Stimulated activated CD8-positive, alpha-beta memory T cell treated with anti-CD3 and anti-CD28 coated beads, Interleukin-4, amount 100 ng/mL, for 48 hours (primary cell): ENCODE data around the gene DAAM2.

ENCODE experiments used
- DNase-seq: peaks from one replicate; pipeline ENCODE4 v3.0.0-alpha.2; 2020

The DAAM2 gene

GRCh38 chr6:39820553-39820952, 28.4 kb downstream of the DAAM2 start:
- DNase-seq, result no peak

DNA sequence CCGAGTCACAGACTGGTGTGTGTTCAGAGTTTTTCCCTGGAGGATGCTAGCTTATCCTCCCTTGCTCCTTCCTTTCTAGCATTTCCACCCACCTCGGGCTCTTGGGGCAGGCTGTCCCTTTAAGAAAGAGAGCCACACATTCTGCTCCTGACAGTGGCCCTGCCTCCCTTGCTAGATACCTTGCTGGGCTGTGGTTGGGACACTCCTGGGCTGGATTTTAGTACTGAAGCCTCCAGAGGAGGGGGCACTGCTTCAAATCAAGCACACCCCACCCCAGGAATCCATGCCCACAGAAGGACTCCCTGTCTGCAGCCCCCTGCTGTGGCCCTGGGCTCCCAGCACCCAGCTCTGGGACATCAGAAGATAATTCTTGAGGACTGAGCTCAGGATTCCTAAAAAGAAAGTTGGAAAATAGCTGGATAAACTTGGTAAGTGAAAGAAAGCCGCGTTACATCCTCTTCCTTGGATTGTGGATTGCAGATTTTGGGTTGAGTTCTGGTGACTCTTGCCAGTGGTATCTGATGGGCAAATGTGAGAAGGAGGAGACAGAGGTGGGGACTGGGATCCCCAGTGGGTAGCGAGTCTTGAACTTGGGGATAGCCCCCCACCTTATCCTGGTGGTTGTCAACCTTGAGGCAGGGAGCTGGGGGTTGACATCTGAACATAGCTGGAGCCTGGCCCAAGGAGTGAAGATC, 29.0 kb downstream of the DAAM2 start:
- DNase-seq, result no peak

DNA sequence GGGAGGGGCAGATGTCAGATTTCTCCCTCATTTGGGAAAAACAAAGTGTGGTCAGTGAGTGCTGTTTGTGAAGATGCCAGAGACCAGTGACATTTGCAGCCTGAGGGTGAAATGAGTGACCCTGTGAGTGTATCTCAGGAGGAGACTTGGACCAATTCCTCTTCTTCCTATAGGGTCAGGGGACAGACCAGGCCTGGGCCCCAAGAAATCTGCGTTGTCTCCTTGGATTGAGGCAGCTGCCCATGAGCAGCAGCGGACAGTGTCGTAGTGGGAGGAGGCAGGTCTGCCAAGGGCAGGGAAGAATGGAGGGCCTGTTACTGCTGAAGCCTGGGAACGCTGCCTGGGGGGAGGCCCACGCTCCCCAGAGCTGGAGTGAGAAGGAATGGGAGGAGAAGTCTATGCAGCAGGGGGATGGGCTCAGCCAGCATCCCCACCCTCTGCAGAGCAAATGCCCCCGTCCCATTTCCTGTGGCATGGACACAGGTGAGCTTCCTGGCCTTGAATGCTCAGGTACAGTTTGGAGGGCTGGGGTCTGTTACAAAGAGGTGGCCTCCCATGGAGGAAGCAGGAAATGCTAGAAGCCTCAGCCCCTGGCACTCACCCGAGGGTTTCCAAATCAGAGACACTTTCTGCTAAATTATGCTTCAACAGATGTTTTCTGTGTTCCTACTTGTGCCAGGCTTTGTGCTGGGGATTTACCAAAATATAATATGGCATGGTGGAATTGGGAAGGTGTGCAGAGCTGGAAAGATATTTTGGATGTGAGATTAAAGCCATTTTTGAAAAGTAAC, 29.8 kb downstream of the DAAM2 start:
- no peak for DNase-seq

DNA sequence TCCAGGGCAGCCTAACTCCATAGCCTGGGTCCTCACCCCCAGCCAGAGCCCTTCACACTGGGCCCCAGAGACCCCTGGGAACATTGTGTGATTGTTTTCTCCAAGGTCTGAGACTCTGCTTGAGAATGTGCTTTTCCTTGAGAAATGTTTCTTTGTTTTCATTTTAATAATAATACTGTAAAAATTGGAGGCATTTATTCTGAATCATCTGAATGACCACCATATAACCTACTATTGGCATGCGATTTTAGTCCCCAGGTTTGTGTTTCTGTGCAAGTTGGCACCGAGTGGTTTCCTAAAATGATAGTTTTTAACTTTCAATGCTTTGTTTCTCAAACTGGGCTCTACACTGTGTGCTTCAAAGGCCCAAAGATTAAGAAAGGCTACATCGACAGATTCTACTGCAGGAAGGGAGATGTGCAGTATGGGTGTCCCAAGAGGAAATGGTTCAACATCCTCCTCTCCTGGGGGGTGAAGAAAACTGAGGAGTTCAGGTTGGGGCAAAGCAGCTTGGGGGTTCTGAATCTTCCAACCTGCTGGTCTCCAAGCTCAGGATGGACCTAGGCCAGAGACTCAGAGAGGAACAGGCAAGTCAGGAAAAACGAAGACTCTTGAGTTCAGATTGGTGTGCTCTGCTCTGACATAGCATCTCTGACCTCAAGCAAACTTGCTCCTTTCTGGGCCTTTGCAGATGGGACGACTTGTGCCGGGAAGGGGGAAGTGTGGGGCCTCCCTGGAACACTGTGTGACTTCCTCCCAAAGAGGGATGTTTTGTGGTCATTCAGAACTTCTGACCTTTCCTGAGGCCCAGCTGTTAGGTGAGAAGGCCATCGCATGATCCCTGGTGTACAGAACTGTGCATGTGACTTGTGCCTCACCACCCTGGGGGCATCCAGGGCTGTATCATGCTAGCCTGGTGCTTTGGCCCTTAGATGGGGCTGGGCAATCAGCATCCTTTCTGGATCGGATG, 31.0 kb downstream of the DAAM2 start:
- no peak for DNase-seq

DNA sequence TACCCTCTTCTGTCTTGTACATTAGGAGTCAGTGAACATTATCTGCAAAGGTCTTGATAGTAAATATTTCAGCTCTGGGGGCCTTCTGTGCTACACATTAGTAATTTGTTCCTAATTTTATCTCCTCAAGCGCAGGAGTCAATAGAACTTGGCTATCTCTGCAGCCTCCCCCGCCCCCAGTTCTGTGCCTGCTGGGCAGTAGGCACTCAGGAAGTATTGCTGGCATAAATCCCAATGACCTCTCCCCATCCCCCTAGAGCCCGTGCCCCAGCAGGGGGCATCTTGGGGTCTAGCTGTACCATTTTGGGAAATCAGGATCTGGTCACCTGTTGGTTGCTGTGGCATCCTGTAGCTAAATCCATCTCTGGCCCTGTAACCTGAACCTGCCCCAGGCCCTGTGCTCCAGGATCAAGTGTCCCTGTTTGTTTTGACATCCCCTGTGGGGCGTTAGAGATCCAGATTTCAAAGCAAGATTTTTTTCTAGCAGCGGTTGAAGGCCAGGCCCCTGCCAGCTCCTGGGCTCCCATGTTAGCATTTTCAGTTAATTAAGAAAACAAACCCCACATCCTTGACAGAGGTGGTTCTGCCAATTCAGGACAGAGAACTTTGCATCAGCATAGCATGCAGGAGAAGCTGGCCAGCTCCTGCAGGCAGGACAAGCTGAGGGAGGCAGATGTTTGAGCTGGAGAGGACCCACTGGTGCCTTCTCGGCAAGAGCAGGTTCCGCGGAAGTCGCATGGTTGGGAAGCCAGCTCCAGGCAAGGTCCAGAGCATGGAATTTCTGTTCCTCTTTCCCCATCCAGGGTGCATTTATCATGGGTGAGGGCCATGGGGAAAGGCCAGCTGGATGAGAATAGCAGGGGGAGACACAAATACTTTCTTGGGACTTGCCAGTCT, 32.1 kb downstream of the DAAM2 start:
- no peak for DNase-seq

- DNase-seq, result no peak
These were observed 37.2 kb downstream of the DAAM2 start for GRCh38 chr6:39829331-39829730.

- no peak for DNase-seq
These were observed 38.3 kb downstream of the DAAM2 start for GRCh38 chr6:39830444-39830843.

- DNase-seq, result no peak
These were observed 39.5 kb downstream of the DAAM2 start for GRCh38 chr6:39831701-39832100.

GRCh38 chr6:39834278-39834677, 42.1 kb downstream of the DAAM2 start:
- DNase-seq, result no peak

DNA sequence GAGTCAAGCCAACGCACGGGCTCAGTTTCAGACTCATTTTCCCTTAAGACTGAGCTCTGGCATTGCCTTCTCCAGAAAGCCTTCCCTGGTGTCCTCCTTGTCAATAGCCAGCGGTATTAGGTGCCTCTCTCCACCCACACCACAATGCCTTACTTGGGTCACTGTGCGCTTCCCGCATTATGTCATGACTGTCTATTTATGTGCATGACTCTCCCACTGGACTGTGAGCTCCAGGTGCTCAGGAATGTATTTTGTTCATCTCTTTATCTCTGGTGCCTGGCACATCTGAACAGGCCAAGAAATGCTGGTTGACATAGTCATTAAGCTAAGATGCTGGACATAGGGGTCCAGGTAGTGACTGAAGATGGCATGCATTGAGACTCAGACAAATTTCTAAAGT, 42.7 kb downstream of the DAAM2 start:
- no peak for DNase-seq

DNA sequence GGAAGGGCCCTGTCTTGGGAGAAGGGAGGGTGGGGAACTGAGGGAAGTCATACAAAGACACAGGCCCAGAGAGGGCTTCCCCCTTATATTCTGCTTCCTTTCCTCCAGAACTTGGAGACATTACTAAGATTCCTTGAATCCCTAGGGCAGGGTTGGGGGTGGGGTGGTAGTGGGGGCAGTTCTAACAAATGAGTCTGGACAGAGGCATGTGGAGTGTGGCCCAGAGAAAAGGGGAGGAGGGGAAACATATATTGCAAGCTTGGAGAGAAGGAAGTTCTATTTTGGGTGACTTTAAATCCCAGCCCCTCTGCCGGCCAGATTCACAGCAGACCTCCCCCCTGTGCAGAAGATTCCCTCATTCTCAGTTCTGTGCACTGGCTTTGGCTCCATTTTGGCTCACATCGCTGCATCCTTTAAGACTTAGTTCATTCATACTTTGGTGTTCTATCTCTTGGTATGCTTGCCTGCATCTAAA, 43.7 kb downstream of the DAAM2 start:
- no peak for DNase-seq

- no peak for DNase-seq
These were observed 44.4 kb downstream of the DAAM2 start for GRCh38 chr6:39836606-39837005.

- no peak for DNase-seq
These were observed 47.3 kb downstream of the DAAM2 start for GRCh38 chr6:39839445-39839844.

- no peak for DNase-seq
These were observed 48.6 kb downstream of the DAAM2 start for GRCh38 chr6:39840781-39841180.

DNA sequence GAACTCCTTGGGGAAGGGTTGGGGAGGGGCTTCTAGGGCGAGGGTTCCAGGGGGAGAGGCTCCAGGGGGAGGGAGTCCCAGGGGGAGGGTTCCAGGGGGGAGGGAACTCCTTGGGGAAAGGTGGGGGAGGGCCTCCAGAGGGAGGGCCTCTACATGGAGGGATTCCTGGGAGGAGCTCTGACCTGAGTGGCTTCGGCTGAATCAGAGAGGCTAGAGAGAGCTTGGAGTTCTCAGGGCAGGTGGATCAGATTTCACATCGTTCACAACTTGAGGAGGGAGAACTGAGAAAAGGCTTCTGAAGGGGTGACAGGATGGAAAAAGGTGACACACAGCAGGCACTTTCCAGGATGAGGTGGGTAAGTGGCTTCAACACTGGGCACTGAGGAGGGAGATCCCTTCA, 49.1 kb downstream of the DAAM2 start:
- no peak for DNase-seq

DNA sequence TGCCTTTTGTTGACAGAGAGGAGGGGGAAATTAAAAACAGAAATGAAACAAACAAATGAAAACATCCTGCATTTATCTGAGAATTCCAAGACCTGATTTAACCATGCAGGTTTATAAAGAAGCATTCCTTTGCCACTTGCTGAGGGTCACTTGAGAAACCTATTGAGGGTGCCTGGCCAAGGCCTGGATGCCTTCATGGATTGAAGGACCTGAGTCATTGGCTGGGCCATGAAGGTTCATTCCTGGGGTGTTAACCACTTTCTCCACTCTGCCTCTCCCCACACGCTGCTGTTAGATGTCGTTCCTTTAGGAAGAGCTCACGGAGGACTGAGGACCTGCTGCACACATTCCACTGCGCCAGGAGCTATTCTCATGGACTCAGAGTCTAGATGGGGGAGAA, 49.7 kb downstream of the DAAM2 start:
- no peak for DNase-seq

DNA sequence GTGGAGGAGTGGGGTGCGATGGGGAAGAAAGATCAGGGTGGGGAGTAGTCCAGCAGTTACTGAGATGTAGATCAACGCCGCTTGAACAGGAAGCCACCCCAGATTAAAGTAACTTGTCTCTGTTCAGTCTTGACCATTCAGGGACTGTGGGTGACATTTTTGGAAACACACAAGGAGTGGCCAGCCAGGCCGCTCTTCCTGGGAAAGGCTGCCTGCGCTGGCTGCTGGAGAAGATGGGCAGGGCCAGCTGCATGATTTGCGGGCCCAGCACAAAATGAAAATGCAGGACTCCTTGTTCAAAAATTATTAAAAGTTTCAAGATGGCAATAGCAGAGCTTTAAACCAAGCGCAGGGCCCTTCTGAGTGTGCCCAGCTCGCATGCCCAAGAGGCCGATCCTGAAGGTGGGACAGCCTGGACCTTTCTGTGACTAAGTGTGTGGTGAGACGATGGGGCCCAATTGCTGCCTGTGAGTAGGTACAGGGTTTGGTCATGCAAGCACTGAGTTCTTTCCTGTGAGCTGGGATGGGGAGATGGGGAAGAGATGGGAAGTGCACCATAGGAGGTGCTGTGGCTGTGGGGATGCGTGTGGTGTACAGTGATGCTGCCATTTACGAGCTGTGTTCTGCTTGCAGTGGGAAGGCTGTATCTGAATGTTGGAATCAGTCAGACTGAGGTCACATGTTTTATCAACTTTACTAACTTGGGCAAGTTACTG, 51.3 kb downstream of the DAAM2 start:
- DNase-seq, result no peak

DNA sequence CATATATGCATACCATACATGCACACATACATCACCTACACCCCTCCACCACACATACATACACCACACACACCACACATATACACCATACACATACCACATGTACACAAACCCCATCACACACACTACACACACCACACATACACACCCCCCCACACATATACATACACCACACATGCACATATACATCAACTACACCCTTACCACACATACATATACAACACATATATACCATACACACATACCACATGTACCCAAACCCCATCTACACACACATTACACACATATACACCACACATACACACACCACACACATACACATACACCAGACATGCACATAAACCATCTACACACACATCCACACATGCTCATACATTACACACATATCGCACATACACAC, 52.7 kb downstream of the DAAM2 start:
- no peak for DNase-seq

GRCh38 chr6:39847221-39847620, 55.0 kb downstream of the DAAM2 start:
- DNase-seq, result no peak

- no peak for DNase-seq
These were observed 56.0 kb downstream of the DAAM2 start for GRCh38 chr6:39848171-39848570.

DNA sequence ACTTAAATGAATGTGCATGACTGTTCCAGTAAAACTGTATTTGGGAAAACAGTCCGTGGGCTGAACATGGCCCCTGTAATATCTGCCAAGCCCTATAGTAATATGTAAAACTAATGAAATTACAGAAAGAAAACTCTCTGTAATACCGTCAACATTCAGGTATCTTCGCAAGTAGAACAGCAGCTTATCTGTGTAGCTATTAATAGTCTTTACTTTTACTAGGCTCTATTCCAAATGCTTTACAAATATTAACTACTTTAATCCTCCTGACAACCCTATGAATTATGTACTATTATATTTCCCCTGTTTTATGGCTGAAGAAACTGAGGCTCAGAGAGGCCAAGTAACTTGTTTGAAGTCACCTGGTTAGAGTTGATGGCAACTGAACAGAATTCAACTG, 57.1 kb downstream of the DAAM2 start:
- DNase-seq, result no peak

DNA sequence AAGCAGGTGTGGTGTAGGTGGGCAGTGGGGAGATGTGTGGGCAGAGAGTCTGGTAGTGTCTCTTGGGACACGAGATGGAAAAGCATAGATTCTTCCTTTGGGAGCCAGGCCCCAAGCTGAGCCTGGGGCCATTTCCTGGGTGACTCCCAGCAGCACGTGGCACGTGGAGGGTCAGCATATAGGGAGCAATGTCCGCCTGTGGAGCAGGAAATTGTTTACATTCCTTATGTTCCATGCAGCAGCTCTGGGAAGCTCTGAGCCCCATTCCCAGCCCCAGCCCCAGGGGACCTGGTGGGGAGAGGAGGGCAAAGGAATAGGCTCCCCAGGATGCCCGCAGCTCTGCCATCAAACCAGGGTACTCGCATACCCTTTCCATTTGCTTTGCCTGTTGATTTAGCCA, 57.6 kb downstream of the DAAM2 start:
- no peak for DNase-seq
